HL-60 (cell line): Measurements from ENCODE around the gene RPL22L1.

Experiments used
- DNase-seq, 2 experiments: peaks; one replicate each; pipeline ENCODE4 v3.0.0-alpha.2; 2010 to 2020; ENCODE audit warnings: low read depth in 1 of 2, low spot score in 1 of 2
- H3K27ac ChIP-seq: fragments of 250-450 bp; sonication (Bioruptor Pico); replicated peaks from 2 replicates; pipeline ENCODE4 v1.5.1; 2020; ENCODE audit warnings: mild to moderate bottlenecking, moderate library complexity
- H3K27me3 ChIP-seq: fragments of 250-450 bp; sonication (Bioruptor Pico); 2 replicates; pipeline ENCODE4 v1.5.1; 2021; ENCODE audit warnings: mild to moderate bottlenecking, moderate library complexity; ENCODE audit not compliant: insufficient read depth, poor library complexity, severe bottlenecking
- H3K4me3 ChIP-seq: replicated peaks from 2 replicates; pipeline ENCODE4 v1.5.1; 2011; ENCODE audit warnings: mild to moderate bottlenecking, control low read depth, low read length; ENCODE audit not compliant: insufficient read depth
- GABPA ChIP-seq: IDR thresholded peaks from 2 replicates; pipeline ENCODE4 v1.6.1; 2012; ENCODE audit warnings: low read depth
- POLR2AphosphoS5 ChIP-seq: IDR thresholded peaks from 2 replicates; pipeline ENCODE4 v1.6.1; 2012; ENCODE audit warnings: low read depth
- SPI1 ChIP-seq: IDR thresholded peaks from 2 replicates; pipeline ENCODE4 v1.6.1; 2012; ENCODE audit warnings: low read depth, mild to moderate bottlenecking, borderline replicate concordance
- TF ChIP-seq, protein P1 (sequence below): IDR thresholded peaks from 2 replicates; pipeline ENCODE4 v1.6.1; 2012; ENCODE audit warnings: low read depth; ENCODE audit not compliant: insufficient replicate concordance
- TF ChIP-seq, protein P2 (sequence below): IDR thresholded peaks from one replicate; pipeline ENCODE4 v1.5.1; 2011; ENCODE audit warnings: low read length, control low read depth, inconsistent platforms; ENCODE audit not compliant: insufficient read depth

RPL22L1 gene

DNA sequence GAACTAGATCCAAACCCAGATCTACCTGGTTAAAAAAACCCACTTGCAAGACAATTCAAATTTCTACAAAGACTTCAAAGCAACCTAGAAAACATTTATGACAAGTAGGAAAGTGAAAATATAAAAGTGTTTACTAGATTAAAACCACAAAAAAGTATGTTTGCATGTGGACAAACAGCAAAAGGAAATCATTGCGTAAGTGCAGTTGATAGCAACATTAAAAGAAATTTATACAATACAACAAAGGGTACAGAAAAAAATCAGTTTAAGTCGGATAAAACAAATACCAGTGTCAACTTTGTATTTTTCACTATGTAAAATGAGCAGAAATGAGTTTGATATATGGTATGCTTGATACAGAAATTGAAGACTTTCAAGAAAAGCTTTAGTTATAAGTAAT lies 35.9 kb upstream of the RPL22L1 start:
- no peak for DNase-seq
- TF ChIP-seq, protein P1, sequence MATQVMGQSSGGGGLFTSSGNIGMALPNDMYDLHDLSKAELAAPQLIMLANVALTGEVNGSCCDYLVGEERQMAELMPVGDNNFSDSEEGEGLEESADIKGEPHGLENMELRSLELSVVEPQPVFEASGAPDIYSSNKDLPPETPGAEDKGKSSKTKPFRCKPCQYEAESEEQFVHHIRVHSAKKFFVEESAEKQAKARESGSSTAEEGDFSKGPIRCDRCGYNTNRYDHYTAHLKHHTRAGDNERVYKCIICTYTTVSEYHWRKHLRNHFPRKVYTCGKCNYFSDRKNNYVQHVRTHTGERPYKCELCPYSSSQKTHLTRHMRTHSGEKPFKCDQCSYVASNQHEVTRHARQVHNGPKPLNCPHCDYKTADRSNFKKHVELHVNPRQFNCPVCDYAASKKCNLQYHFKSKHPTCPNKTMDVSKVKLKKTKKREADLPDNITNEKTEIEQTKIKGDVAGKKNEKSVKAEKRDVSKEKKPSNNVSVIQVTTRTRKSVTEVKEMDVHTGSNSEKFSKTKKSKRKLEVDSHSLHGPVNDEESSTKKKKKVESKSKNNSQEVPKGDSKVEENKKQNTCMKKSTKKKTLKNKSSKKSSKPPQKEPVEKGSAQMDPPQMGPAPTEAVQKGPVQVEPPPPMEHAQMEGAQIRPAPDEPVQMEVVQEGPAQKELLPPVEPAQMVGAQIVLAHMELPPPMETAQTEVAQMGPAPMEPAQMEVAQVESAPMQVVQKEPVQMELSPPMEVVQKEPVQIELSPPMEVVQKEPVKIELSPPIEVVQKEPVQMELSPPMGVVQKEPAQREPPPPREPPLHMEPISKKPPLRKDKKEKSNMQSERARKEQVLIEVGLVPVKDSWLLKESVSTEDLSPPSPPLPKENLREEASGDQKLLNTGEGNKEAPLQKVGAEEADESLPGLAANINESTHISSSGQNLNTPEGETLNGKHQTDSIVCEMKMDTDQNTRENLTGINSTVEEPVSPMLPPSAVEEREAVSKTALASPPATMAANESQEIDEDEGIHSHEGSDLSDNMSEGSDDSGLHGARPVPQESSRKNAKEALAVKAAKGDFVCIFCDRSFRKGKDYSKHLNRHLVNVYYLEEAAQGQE = no peak
- TF ChIP-seq SPI1 = no peak
- no peak for TF ChIP-seq GABPA
- TF ChIP-seq POLR2AphosphoS5 = no peak
- TF ChIP-seq, protein P2, sequence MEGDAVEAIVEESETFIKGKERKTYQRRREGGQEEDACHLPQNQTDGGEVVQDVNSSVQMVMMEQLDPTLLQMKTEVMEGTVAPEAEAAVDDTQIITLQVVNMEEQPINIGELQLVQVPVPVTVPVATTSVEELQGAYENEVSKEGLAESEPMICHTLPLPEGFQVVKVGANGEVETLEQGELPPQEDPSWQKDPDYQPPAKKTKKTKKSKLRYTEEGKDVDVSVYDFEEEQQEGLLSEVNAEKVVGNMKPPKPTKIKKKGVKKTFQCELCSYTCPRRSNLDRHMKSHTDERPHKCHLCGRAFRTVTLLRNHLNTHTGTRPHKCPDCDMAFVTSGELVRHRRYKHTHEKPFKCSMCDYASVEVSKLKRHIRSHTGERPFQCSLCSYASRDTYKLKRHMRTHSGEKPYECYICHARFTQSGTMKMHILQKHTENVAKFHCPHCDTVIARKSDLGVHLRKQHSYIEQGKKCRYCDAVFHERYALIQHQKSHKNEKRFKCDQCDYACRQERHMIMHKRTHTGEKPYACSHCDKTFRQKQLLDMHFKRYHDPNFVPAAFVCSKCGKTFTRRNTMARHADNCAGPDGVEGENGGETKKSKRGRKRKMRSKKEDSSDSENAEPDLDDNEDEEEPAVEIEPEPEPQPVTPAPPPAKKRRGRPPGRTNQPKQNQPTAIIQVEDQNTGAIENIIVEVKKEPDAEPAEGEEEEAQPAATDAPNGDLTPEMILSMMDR = no peak
- no peak overlapping the region for H3K27ac ChIP-seq
- no peaks in the 10 kb centered on the region for H3K27me3 ChIP-seq
- no peak overlapping the region for H3K4me3 ChIP-seq

DNA sequence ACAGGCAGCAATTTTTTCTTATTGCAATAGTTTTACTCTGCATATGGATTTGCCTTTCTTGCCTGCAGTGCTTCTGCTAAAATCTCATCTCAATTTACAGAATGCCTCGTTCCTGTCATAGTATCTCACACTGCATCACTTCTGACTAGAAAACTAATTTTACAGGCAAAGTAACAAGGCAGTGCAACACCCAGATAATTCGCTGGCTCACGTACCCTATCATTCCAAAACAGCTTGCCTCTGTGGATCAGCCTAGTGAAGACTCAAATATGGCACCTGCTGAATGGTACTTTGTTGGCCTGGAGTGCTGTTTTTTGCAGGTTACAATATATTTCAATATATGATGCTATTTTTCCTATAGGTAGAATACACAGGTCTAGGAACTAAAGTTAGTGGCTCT lies 33.1 kb upstream of the RPL22L1 start:
- TF ChIP-seq SPI1 = no peak
- no peak for TF ChIP-seq POLR2AphosphoS5
- TF ChIP-seq, protein P1 = no peak
- TF ChIP-seq, protein P2 = no peak
- TF ChIP-seq GABPA = no peak
- no peak for DNase-seq

DNA sequence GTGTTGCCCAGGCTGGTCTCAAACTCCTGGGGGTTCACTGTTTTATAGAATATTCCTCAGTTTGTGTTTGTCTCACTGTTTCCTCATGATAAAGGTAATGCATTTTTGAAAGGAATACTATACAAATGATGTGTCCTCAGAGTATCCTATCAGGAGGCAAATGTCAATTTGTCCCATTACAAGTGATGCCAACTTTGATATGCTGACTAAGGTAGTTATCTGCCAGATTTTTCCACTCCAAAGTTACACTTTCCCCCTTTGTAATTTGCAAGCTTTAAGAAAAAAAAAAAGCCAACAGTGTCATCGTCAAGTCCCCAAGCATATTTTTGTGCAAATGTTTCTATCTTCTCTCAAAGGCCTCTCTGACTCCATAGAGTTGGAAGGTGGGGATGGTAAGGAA lies 29.5 kb upstream of the RPL22L1 start:
- no peak for DNase-seq
- TF ChIP-seq SPI1 = no peak
- TF ChIP-seq POLR2AphosphoS5 = no peak
- TF ChIP-seq, protein P1 = no peak
- TF ChIP-seq, protein P2 = no peak
- TF ChIP-seq GABPA = no peak
- Histone ChIP-seq H3K27ac (no peak overlapping the region), H3K4me3 (no peak overlapping the region), H3K27me3 (no peaks in the 10 kb centered on the region)

More for the DNA sequence above, 33.1 kb upstream of the RPL22L1 start:
- no peak overlapping the region for H3K27ac ChIP-seq
- H3K27me3 ChIP-seq = no peaks in the 10 kb centered on the region
- H3K4me3 ChIP-seq = no peak overlapping the region
